Measurements from ENCODE around the gene EGFL8.
"Not testable (repeated sequence)": the region's sequence is repeated elsewhere in the genome, so short reads cannot be mapped to it uniquely, and the experiment has no call there.

Gene EGFL8

DNA sequence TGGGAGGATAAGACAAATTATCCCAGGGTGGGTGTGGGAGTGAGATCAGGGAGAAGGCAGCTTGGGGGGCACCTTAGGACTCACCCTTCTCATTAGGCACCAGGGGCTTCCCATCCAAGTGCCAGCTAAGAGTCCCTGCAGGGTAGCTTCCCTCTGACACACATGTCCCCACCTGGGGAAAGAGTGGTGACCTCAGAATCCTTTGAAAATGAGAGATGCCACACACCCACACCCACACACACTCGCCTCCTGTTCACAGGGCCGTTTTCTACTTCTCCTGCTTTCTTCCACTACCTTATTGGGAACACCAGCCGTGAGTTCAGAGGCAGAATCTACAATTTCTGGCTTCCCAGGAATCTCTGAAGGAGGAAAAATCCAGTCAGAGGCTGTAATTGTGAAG, 18.6 kb downstream of the EGFL8 start:
- TF ChIP-seq, protein P1, sequence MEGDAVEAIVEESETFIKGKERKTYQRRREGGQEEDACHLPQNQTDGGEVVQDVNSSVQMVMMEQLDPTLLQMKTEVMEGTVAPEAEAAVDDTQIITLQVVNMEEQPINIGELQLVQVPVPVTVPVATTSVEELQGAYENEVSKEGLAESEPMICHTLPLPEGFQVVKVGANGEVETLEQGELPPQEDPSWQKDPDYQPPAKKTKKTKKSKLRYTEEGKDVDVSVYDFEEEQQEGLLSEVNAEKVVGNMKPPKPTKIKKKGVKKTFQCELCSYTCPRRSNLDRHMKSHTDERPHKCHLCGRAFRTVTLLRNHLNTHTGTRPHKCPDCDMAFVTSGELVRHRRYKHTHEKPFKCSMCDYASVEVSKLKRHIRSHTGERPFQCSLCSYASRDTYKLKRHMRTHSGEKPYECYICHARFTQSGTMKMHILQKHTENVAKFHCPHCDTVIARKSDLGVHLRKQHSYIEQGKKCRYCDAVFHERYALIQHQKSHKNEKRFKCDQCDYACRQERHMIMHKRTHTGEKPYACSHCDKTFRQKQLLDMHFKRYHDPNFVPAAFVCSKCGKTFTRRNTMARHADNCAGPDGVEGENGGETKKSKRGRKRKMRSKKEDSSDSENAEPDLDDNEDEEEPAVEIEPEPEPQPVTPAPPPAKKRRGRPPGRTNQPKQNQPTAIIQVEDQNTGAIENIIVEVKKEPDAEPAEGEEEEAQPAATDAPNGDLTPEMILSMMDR (IDR thresholded peaks at IDR 0.05; ENCODE audit: low read depth, low read length): no peak
- no peak for TF ChIP-seq POLR2A (IDR thresholded peaks at IDR 0.05; ENCODE audit: extremely low read depth, insufficient read length)
- no peak overlapping the region for H3K4me3 ChIP-seq (ENCODE audit: low read depth, low read length)
- DNase-seq (ENCODE audit: low read depth): no peak

- TF ChIP-seq POLR2A (IDR thresholded peaks at IDR 0.05; ENCODE audit: extremely low read depth, insufficient read length): no peak
- TF ChIP-seq, protein P1 (IDR thresholded peaks at IDR 0.05; ENCODE audit: low read depth, low read length): no peak
- TF ChIP-seq MYC (IDR thresholded peaks at IDR 0.05; ENCODE audit: low read depth, low read length): no peak
- TF ChIP-seq, protein P2, sequence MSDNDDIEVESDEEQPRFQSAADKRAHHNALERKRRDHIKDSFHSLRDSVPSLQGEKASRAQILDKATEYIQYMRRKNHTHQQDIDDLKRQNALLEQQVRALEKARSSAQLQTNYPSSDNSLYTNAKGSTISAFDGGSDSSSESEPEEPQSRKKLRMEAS (IDR thresholded peaks at IDR 0.05; ENCODE audit: low read depth, low read length): no peak
- no peak for DNase-seq (ENCODE audit: low read depth)
- no peak overlapping the region for H3K4me3 ChIP-seq (ENCODE audit: low read depth, low read length)
These were observed 19.2 kb downstream of the EGFL8 start for GRCh38 chr6:32183483-32184083.

DNA sequence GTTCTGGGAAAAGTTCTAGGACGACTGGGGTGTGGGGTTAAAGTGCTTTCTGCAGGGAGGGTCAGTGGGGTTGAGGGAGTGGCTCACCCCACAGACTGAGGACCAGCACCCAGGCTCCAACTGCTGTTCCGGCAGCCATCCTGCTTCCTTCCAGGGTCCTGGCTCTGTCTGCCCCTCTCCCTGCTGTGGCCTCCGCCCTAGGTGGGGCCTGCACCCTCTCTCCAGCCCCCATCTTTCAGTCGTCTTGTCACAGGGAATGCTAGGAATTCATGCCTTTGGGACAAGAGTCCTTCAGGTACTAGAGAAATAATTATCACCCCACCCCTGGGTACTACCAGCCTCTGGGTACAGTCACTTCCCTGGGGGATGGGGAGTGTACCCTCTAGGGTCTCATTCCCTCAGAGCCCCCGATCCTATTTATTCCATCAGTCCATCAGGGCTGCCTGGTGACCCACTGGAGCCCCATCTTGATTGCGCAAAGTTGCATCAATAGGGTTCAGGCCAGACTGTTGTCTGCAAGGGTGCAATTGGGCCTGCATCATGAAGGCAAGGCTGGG, 19.8 kb downstream of the EGFL8 start, which contains the start of gene AGER:
Gene AGER (minus strand): TSS at position 170 of the 557 bp plus-strand sequence. CDS start 31 bp downstream, at position 139.
- H3K4me3 ChIP-seq (ENCODE audit: low read depth, low read length): no peak within 1 kb of the TSS
- no peak for TF ChIP-seq POLR2A (IDR thresholded peaks at IDR 0.05; ENCODE audit: extremely low read depth, insufficient read length)
- TF ChIP-seq, protein P1 (IDR thresholded peaks at IDR 0.05; ENCODE audit: low read depth, low read length): no peak
- no peak for TF ChIP-seq MYC (IDR thresholded peaks at IDR 0.05; ENCODE audit: low read depth, low read length)
- TF ChIP-seq, protein P2 (IDR thresholded peaks at IDR 0.05; ENCODE audit: low read depth, low read length): no peak
- DNase-seq (ENCODE audit: low read depth): no peak

- H3K4me3 ChIP-seq (ENCODE audit: low read depth, low read length): not testable (repeated sequence)
- DNase-seq (ENCODE audit: low read depth): peak; percentile 71
These were observed 21.3 kb downstream of the EGFL8 start for GRCh38 chr6:32185681-32186131.

DNA sequence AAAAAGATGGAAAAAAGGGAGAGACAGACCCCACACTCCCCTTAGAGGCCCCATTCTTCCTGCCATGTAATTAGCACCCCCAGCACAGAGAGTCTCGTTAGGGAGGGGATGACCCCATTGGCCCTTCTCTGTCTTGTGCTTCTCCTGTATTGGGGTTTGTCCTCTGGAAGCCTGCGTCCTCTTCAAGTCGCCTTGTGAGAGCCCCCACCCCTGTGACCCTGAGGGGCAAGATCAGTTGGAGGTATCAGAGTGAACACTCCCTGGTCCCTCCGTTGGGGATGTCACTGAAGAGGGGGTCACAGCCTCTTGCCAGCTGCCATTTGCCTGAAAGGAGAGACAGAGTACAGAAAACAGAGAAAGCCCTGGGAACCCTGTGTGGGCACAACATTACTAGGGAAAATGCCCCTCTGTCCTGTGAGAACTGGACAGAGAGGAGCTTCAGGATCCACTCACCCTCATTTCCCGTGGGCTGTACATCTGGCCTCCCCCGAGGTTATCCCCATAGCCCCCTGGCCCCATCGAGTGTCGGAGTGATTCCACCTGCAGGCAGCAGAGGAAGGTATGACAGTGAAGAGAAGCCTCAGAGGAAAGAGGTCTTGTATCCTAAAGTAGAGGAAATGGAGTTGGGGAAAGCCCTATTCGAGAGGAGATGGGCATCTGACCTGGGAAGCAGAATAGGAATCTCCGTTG, 21.9 kb downstream of the EGFL8 start:
- H3K4me3 ChIP-seq (ENCODE audit: low read depth, low read length); DNase-seq (ENCODE audit: low read depth): not testable (repeated sequence)

GRCh38 chr6:32187009-32187709, 22.8 kb downstream of the EGFL8 start:
- DNase-seq (ENCODE audit: low read depth): no peak
- TF ChIP-seq, protein P2 (IDR thresholded peaks at IDR 0.05; ENCODE audit: low read depth, low read length): no peak
- TF ChIP-seq, protein P1 (IDR thresholded peaks at IDR 0.05; ENCODE audit: low read depth, low read length): no peak
- TF ChIP-seq MYC (IDR thresholded peaks at IDR 0.05; ENCODE audit: low read depth, low read length) (no peak), POLR2A (IDR thresholded peaks at IDR 0.05; ENCODE audit: extremely low read depth, insufficient read length) (no peak)
- H3K4me3 ChIP-seq (ENCODE audit: low read depth, low read length): no peak overlapping the region

DNA sequence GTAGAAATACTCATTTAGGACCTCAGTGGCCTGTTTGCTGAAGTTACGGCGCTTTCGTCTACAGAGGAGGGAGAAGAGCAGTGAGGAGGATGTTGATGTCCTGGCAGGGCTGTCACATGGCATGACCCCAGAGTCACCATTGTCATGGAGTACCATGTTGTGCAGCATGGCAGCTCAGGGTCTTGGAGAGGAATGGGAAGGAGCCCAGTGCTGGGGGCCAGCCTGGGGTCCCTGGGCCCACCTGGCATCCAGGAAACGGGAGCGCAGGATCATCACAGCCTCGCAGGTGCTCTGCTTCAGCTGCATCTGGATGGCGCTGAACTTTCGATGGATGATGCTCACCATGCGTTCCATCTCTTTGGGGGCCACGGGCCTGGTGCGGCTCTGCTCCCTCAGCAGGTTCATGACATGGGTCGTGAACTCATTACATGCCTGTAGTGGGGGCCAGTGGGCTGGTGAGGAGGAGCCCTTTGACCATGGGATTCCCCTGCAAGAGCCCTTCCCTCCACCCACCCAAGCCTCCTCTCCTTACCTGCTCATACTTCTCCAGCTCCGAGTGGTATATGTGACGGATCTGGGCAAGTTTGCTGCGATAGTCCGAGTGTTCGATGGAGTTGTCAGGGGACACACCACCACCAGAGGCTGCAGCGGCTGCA, 23.5 kb downstream of the EGFL8 start:
- DNase-seq (ENCODE audit: low read depth): not testable (repeated sequence)
- peak overlapping the region; percentile 79 for H3K4me3 ChIP-seq (ENCODE audit: low read depth, low read length)

All from NB4 (cell line).